Measurements from ENCODE around the gene PRRC1. TPM values are rescaled to one million over a fixed set of nuclear protein-coding genes. Genes with fewer than 3 reads are reported as not detected.

PRRC1 gene
- total and polyA plus RNA-seq, 12 donors: 13.3 to 30.6 (median 22.7) TPM

GRCh38 chr5:127586811-127587210 is 69.4 kb downstream of the PRRC1 start:
- Histone ChIP-seq H3K4me1 (no peaks in the 10 kb centered on the region), H3K27me3 (no peaks in the 10 kb centered on the region), H3K9me3 (no peaks in the 10 kb centered on the region), H3K27ac (no peak overlapping the region), H3K4me3 (no peak overlapping the region), H3K36me3 (no peaks in the 10 kb centered on the region)
- DNase-seq (no peak), ATAC-seq (no peak)
- no peak for TF ChIP-seq CTCF (IDR thresholded peaks at IDR 0.05)
- intact Hi-C loops (cut with DNase I): no loop called here

- no peaks in the 10 kb centered on the region for H3K36me3 ChIP-seq
- WGBS, 2 donors: 78 to 82% methylated on average over 4 of the region's 4 CpGs
- DNase-seq: no peak
- H3K4me3 ChIP-seq: no peak overlapping the region
- H3K27me3 ChIP-seq: no peaks in the 10 kb centered on the region
- intact Hi-C loops (cut with DNase I): no loop called here
- ATAC-seq: no peak
- no peak for TF ChIP-seq CTCF (IDR thresholded peaks at IDR 0.05)
- no peak overlapping the region for H3K27ac ChIP-seq
- H3K4me1 ChIP-seq: no peaks in the 10 kb centered on the region
- H3K9me3 ChIP-seq: no peaks in the 10 kb centered on the region
Measured at GRCh38 chr5:127587246-127587917, 69.9 kb downstream of the PRRC1 start.

- Histone ChIP-seq H3K27ac (no peak overlapping the region), H3K36me3 (no peaks in the 10 kb centered on the region), H3K27me3 (no peaks in the 10 kb centered on the region), H3K9me3 (no peaks in the 10 kb centered on the region), H3K4me3 (no peak overlapping the region), H3K4me1 (no peaks in the 10 kb centered on the region)
- intact Hi-C loops (cut with DNase I): no loop called here
- no peak for TF ChIP-seq CTCF (IDR thresholded peaks at IDR 0.05)
- 81 to 87% methylated on average over 1 of the region's 1 CpG for WGBS, 2 donors
- no peak for ATAC-seq
- DNase-seq: no peak
Measured at GRCh38 chr5:127588368-127588767, 70.9 kb downstream of the PRRC1 start.

GRCh38 chr5:127589309-127590030 is 72.0 kb downstream of the PRRC1 start:
- Histone ChIP-seq H3K9me3 (no peaks in the 10 kb centered on the region), H3K27me3 (no peaks in the 10 kb centered on the region), H3K36me3 (no peaks in the 10 kb centered on the region), H3K27ac (no peak overlapping the region), H3K4me3 (no peak overlapping the region), H3K4me1 (no peaks in the 10 kb centered on the region)
- TF ChIP-seq CTCF (IDR thresholded peaks at IDR 0.05): no peak
- intact Hi-C loops (cut with DNase I): no loop called here
- ATAC-seq (no peak), DNase-seq (no peak)
- 75 to 81% methylated on average over 12 of the region's 12 CpGs for WGBS, 2 donors

Data from heart right ventricle (tissue), 16 donors.